HG03175 (cell line): Measurements from ENCODE around the gene SLC66A2.

Experiments
- ATAC-seq: cut with Tn5 transposase; IDR thresholded peaks from one replicate; pipeline ENCODE4 v1.9.1; 2021; ENCODE audit warnings: mild to moderate bottlenecking, moderate library complexity; ENCODE audit not compliant: unreplicated experiment

The SLC66A2 gene

GRCh38 chr18:79904357-79905147, 46.9 kb downstream of the SLC66A2 start:
- no peak for ATAC-seq

- ATAC-seq, result no peak
These were observed 47.6 kb downstream of the SLC66A2 start for GRCh38 chr18:79903787-79904356.

- no peak for ATAC-seq
These were observed 48.3 kb downstream of the SLC66A2 start for GRCh38 chr18:79903071-79903635.

GRCh38 chr18:79902640-79903039, 48.8 kb downstream of the SLC66A2 start:
- no peak for ATAC-seq

- ATAC-seq, result no peak
These were observed 49.4 kb downstream of the SLC66A2 start for GRCh38 chr18:79902075-79902474.

- ATAC-seq, result no peak
These were observed 49.8 kb downstream of the SLC66A2 start for GRCh38 chr18:79901665-79902064.

GRCh38 chr18:79900610-79901570, 50.6 kb downstream of the SLC66A2 start:
- ATAC-seq, result no peak

- no peak for ATAC-seq
These were observed 51.6 kb downstream of the SLC66A2 start for GRCh38 chr18:79899609-79900445.

GRCh38 chr18:79898952-79899608, 52.4 kb downstream of the SLC66A2 start:
- no peak for ATAC-seq

- ATAC-seq, result no peak
These were observed 53.4 kb downstream of the SLC66A2 start for GRCh38 chr18:79897940-79898625.

- ATAC-seq, result no peak
These were observed 54.7 kb downstream of the SLC66A2 start for GRCh38 chr18:79896738-79897137.

GRCh38 chr18:79890674-79891073, 60.8 kb downstream of the SLC66A2 start:
- no peak for ATAC-seq

GRCh38 chr18:79889569-79889968, 61.9 kb downstream of the SLC66A2 start:
- ATAC-seq, result no peak

- ATAC-seq, result no peak
These were observed 63.4 kb downstream of the SLC66A2 start for GRCh38 chr18:79888016-79888415.

GRCh38 chr18:79887181-79888000, 64.1 kb downstream of the SLC66A2 start:
- ATAC-seq, result no peak

- no peak for ATAC-seq
These were observed 66.3 kb downstream of the SLC66A2 start for GRCh38 chr18:79884963-79885728.

GRCh38 chr18:79884294-79884962, 67.0 kb downstream of the SLC66A2 start:
- ATAC-seq, result no peak
